IMR-90 (cell line): ENCODE results near the gene ATP2C2. TPM values are rescaled to one million over a fixed set of nuclear protein-coding genes. Genes with fewer than 3 reads are reported as not detected.
"Not testable (repeated sequence)": the region's sequence is repeated elsewhere in the genome, so short reads cannot be mapped to it uniquely, and the experiment has no call there.

Experiments
- ATAC-seq: fragments of 200-7000 bp; cut with Tn5 transposase; 2 replicates; pipeline ENCODE4 v1.9.1; 2020; ENCODE audit warnings: low read depth, mild to moderate bottlenecking, moderate library complexity
- BruUV-seq: library from RNA; stranded (reverse); fragments of 400-500 nt; replicated peaks from 2 replicates; lab custom pipeline; 2021; lab: Mats Ljungman, UMichigan
- CTCF ChIA-PET: fragments of 300-600 bp; formaldehyde crosslinking; extraction: SDS; loops from one replicate; lab custom pipeline; 2021; ENCODE audit warnings: antibody characterized with exemption; lab: Yijun Ruan, JAX
- POLR2A ChIA-PET: fragments of 300-600 bp; sonication (Branson Sonifier 250); formaldehyde crosslinking; loops from one replicate; lab custom pipeline; 2022; ENCODE audit warnings: antibody characterized with exemption; ENCODE audit not compliant: unreplicated experiment; lab: Charles Lee
- DNase-seq: peaks from one replicate; pipeline ENCODE4 v3.0.0; 2013
- H2AFZ ChIP-seq: replicated peaks from 2 replicates; pipeline ENCODE3; 2013; ENCODE audit warnings: low read length, mild to moderate bottlenecking; ENCODE audit not compliant: poor library complexity
- H2AK5ac ChIP-seq: 2 replicates; pipeline ENCODE4 v1.6.1; 2013; ENCODE audit warnings: low read depth, low read length, inconsistent platforms
- H2AK9ac ChIP-seq: replicated peaks from 2 replicates; pipeline ENCODE3; 2013; ENCODE audit warnings: mild to moderate bottlenecking, low read depth, low read length, moderate library complexity; ENCODE audit not compliant: poor library complexity
- H2BK120ac ChIP-seq: 2 replicates; pipeline ENCODE4 v1.6.1; 2013; ENCODE audit warnings: low read depth, low read length, inconsistent platforms
- H2BK15ac ChIP-seq: 3 replicates; pipeline ENCODE4 v1.6.1; 2013; ENCODE audit warnings: low read depth, low read length, inconsistent platforms
- H2BK20ac ChIP-seq: 2 replicates; pipeline ENCODE4 v1.6.1; 2013; ENCODE audit warnings: low read depth, mild to moderate bottlenecking, inconsistent platforms, low read length, moderate library complexity
- H2BK5ac ChIP-seq: 2 replicates; pipeline ENCODE4 v1.6.1; 2013; ENCODE audit warnings: mild to moderate bottlenecking, low read depth, low read length, inconsistent platforms; ENCODE audit not compliant: poor library complexity, severe bottlenecking
- H3K14ac ChIP-seq: replicated peaks from 2 replicates; pipeline ENCODE4 v1.6.1; 2013; ENCODE audit warnings: low read depth, low read length, inconsistent platforms
- H3K18ac ChIP-seq: 2 replicates; pipeline ENCODE4 v1.6.1; 2013; ENCODE audit warnings: low read depth, low read length, control low read depth
- H3K23ac ChIP-seq: 2 replicates; pipeline ENCODE4 v1.6.1; 2013; ENCODE audit warnings: low read depth, low read length, inconsistent platforms
- H3K27ac ChIP-seq: 2 replicates; pipeline ENCODE4 v1.5.1; 2013; ENCODE audit warnings: mild to moderate bottlenecking, control low read depth, low read length; ENCODE audit not compliant: insufficient read depth
- H3K27me3 ChIP-seq: 2 replicates; pipeline ENCODE4 v1.6.1; 2013; ENCODE audit warnings: low read length; ENCODE audit not compliant: control insufficient read depth, insufficient read depth
- H3K36me3 ChIP-seq: 2 replicates; pipeline ENCODE4 v1.6.1; 2013; ENCODE audit warnings: low read length, mixed read lengths; ENCODE audit not compliant: control insufficient read depth, insufficient read depth
- H3K4ac ChIP-seq: 2 replicates; pipeline ENCODE4 v1.6.1; 2013; ENCODE audit warnings: low read depth, low read length, inconsistent platforms
- H3K4me1 ChIP-seq: 2 replicates; pipeline ENCODE4 v1.6.1; 2013; ENCODE audit warnings: low read length, mixed read lengths; ENCODE audit not compliant: control insufficient read depth, insufficient read depth
- H3K4me2 ChIP-seq: 2 replicates; pipeline ENCODE4 v1.6.1; 2013; ENCODE audit warnings: low read depth, mild to moderate bottlenecking, control low read depth, low read length, moderate library complexity
- H3K4me3 ChIP-seq: 2 replicates; pipeline ENCODE4 v1.5.1; 2013; ENCODE audit warnings: low read depth, mild to moderate bottlenecking, control low read depth, low read length, moderate library complexity; ENCODE audit not compliant: insufficient read depth
- H3K56ac ChIP-seq: 2 replicates; pipeline ENCODE4 v1.6.1; 2013; ENCODE audit warnings: low read length, inconsistent platforms; ENCODE audit not compliant: insufficient read depth; ENCODE audit errors: extremely low read depth
- H3K79me1 ChIP-seq, 2 experiments: 2 replicates each; pipeline ENCODE4 v1.6.1; 2013; ENCODE audit warnings: low read length in 2 of 2, inconsistent platforms in 1 of 2, low read depth in 1 of 2
- H3K9ac ChIP-seq: 2 replicates; pipeline ENCODE4 v1.6.1; 2013; ENCODE audit warnings: low read depth, low read length, control low read depth
- H3K9me1 ChIP-seq: 2 replicates; pipeline ENCODE4 v1.6.1; 2013; ENCODE audit warnings: low read length, inconsistent platforms; ENCODE audit not compliant: insufficient read depth
- H3K9me3 ChIP-seq: 2 replicates; pipeline ENCODE4 v1.6.1; 2013; ENCODE audit warnings: low read length; ENCODE audit not compliant: control insufficient read depth, insufficient read depth
- H4K20me1 ChIP-seq: 2 replicates; pipeline ENCODE4 v1.6.1; 2013; ENCODE audit warnings: low read length, inconsistent platforms; ENCODE audit not compliant: insufficient read depth
- H4K5ac ChIP-seq: 2 replicates; pipeline ENCODE4 v1.6.1; 2013; ENCODE audit warnings: mild to moderate bottlenecking, low read depth, low read length, control low read depth
- H4K8ac ChIP-seq, 2 experiments: 2 replicates each; pipeline ENCODE4 v1.6.1; 2013; ENCODE audit warnings: low read depth in 2 of 2, low read length in 2 of 2, control low read depth in 1 of 2, inconsistent platforms in 1 of 2
- H4K91ac ChIP-seq: 2 replicates; pipeline ENCODE4 v1.6.1; 2013; ENCODE audit warnings: low read depth, low read length, inconsistent platforms; ENCODE audit not compliant: insufficient read depth
- WGBS, 2 experiments: methylation state at CpG; one replicate each; pipeline versions ENCODE4 v1.1.5 to v1.1.7; 2013; ENCODE audit warnings: missing lambda C conversion rate in 2 of 2; ENCODE audit not compliant: insufficient read length in 1 of 2; ENCODE audit errors: extremely low coverage in 2 of 2; 5-methylcytosine and 5-hydroxymethylcytosine counted together
- dilution Hi-C: fragments of 300-500 bp; cut with HindIII; formaldehyde crosslinking; loops from one replicate; pipeline ENCODE4 v1.14.3; 2018; ENCODE audit warnings: low sequenced_read_pairs; ENCODE audit not compliant: unreplicated experiment
- in situ Hi-C: fragments of 300-500 bp; cut with MboI; formaldehyde crosslinking; loops from 3 replicates; pipeline ENCODE4 v1.14.3; 2019; ENCODE audit warnings: low sequenced_read_pairs, inconsistent platforms, mixed read lengths
- intact Hi-C: fragments of 100-400 bp; cut with micrococcal nuclease; formaldehyde crosslinking; loops from 2 replicates; pipeline ENCODE4 v1.10.0; 2022
- polyA plus RNA-seq, 3 experiments: library from polyadenylated mRNA; depleted of rRNA; stranded (reverse); fragments of >200 nt; gene quantifications; 2 replicates each; pipeline ENCODE4 v1.2.3, GENCODE V29; 2012; ENCODE audit warnings: low replicate concordance in 1 of 3
- total RNA-seq: library from RNA; depleted of rRNA; stranded (reverse); fragments of >200 nt; gene quantifications from 2 replicates; pipeline ENCODE4 v1.2.3, GENCODE V29; 2012

The ATP2C2 gene
- total and polyA plus RNA-seq, 2 of the 4 experiments (the other 2 are of a cell fraction), result not detected

DNA sequence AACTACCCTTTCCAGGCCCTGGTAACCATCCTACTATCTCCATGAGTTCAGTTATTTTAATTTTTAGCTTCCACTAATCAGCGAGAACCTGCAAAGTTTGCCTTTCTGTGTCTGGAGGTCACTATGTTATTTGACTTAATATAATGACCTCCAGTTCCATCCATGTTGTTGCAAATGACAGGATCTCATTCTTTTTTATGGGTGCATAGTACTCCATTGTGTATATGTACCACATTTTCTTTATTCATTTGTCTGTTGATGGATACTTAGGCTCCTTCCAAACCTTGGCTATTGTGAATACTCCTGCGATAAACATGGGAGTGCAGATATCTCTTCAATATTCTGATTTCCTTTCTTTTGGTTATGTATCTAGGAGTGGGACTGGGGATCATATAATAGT, 31.6 kb downstream of the ATP2C2 start:
- H3K23ac ChIP-seq, H4K5ac ChIP-seq, H3K4me1 ChIP-seq, H2BK5ac ChIP-seq, H3K56ac ChIP-seq, H2AK5ac ChIP-seq, H3K27ac ChIP-seq, H3K9me3 ChIP-seq, H2BK15ac ChIP-seq, H2AFZ ChIP-seq, H3K9me1 ChIP-seq, H2BK120ac ChIP-seq, H3K79me1 ChIP-seq, dilution Hi-C loops, H4K91ac ChIP-seq, H3K4me3 ChIP-seq, H4K20me1 ChIP-seq, intact Hi-C loops, H2AK9ac ChIP-seq, BruUV-seq, H3K4ac ChIP-seq, ATAC-seq, CTCF ChIA-PET, DNase-seq, H2BK20ac ChIP-seq, H3K14ac ChIP-seq, in situ Hi-C loops, POLR2A ChIA-PET, H3K18ac ChIP-seq, H3K9ac ChIP-seq, H3K36me3 ChIP-seq, H4K8ac ChIP-seq, H3K4me2 ChIP-seq: not testable (repeated sequence)
- peaks cover 14% of the 10 kb centered on the region for H3K27me3 ChIP-seq
- no CpG with 5 or more reads among the region's 2 CpGs for WGBS, 2 experiments
